ENCODE results near the gene LHPP. TPM values are rescaled to one million over a fixed set of nuclear protein-coding genes. Genes with fewer than 3 reads are reported as not detected.

Gene LHPP
- polyA plus RNA-seq, 2 of the 4 experiments (the other 2 are of a cell fraction) = 14.4 to 18.6 TPM

- FAIRE-seq = no peak
Observed at GRCh38 chr10:124510759-124511158, 49.1 kb downstream of the LHPP start.

GRCh38 chr10:124511205-124512039, 49.8 kb downstream of the LHPP start:
- FAIRE-seq (no peak), ATAC-seq (no peak), DNase-seq (ENCODE audit: low read depth in 1 of 2, low spot score in 1 of 2) (no peak)
- Histone ChIP-seq H3K9me3 (no peaks in the 10 kb centered on the region), H3K4me2 (no peak overlapping the region), H3K4me3 (no peak overlapping the region), H3K4me1 (no peaks in the 10 kb centered on the region), H3K27ac (no peak overlapping the region)
- ChIA-PET CTCF (interaction anchor here (1.6 kb wide), 2 partner anchors 18 to 230 kb away, joined by 3 to 4 read pairs; no protein-coding TSS in a partner anchor), POLR2A (no interaction called here)
- WGBS (ENCODE audit: missing lambda C conversion rate) = 86% methylated on average over 16 of the region's 16 CpGs
- no peak for TF ChIP-seq MYC (IDR thresholded peaks at IDR 0.05; ENCODE audit: borderline replicate concordance, low read length)
- TF ChIP-seq KDM5A (IDR thresholded peaks at IDR 0.05) = no peak
- no peak for TF ChIP-seq CEBPB (IDR thresholded peaks at IDR 0.05)
- no peak for TF ChIP-seq NPAS2 (CRISPR knock-in tag; IDR thresholded peaks at IDR 0.05; ENCODE audit: borderline replicate concordance)
- TF ChIP-seq EHF (CRISPR knock-in tag; IDR thresholded peaks at IDR 0.05) = no peak
- no peak for TF ChIP-seq CTCF (IDR thresholded peaks at IDR 0.05)
- TF ChIP-seq PHF8 (IDR thresholded peaks at IDR 0.05; ENCODE audit: borderline replicate concordance, low read depth) = no peak
- no peak for TF ChIP-seq TFCP2L1 (CRISPR knock-in tag; IDR thresholded peaks at IDR 0.05)
- no peak for TF ChIP-seq HMGXB4 (CRISPR knock-in tag; IDR thresholded peaks at IDR 0.05; ENCODE audit: borderline replicate concordance)
- TF ChIP-seq CBX2 (IDR thresholded peaks at IDR 0.05; ENCODE audit: borderline replicate concordance, low read depth) = no peak
- TF ChIP-seq CHD2 (IDR thresholded peaks at IDR 0.05; ENCODE audit: low read length, partially characterized antibody) = no peak
- no peak for TF ChIP-seq ELK1 (IDR thresholded peaks at IDR 0.05; ENCODE audit: low read depth, low read length)
- TF ChIP-seq POLR2A (IDR thresholded peaks at IDR 0.05; ENCODE audit: low read length) = no peak
- TF ChIP-seq HES2 (IDR thresholded peaks at IDR 0.05) = no peak
- no peak for TF ChIP-seq FOSB (CRISPR knock-in tag; IDR thresholded peaks at IDR 0.05)
- no peak for TF ChIP-seq SMC3 (IDR thresholded peaks at IDR 0.05)

More at GRCh38 chr10:124510759-124511158, 49.1 kb downstream of the LHPP start:
- DNase-seq (ENCODE audit: low read depth in 1 of 2, low spot score in 1 of 2) (no peak), ATAC-seq (no peak)
- Histone ChIP-seq H3K9me3 (no peaks in the 10 kb centered on the region), H3K27ac (no peak overlapping the region), H3K4me3 (no peak overlapping the region), H3K4me2 (no peak overlapping the region), H3K4me1 (no peaks in the 10 kb centered on the region)
- ChIA-PET CTCF (interaction anchor here (1.6 kb wide), 2 partner anchors 19 to 230 kb away, joined by 3 to 4 read pairs; no protein-coding TSS in a partner anchor), POLR2A (no interaction called here)
- TF ChIP-seq ELK1 (IDR thresholded peaks at IDR 0.05; ENCODE audit: low read depth, low read length) (no peak), HOXA7 (CRISPR knock-in tag; IDR thresholded peaks at IDR 0.05) (no peak), ZFP36 (IDR thresholded peaks at IDR 0.05; ENCODE audit: borderline replicate concordance, partially characterized antibody) (no peak), EP300 (IDR thresholded peaks at IDR 0.05) (no peak), FOXS1 (CRISPR knock-in tag; IDR thresholded peaks at IDR 0.05) (no peak), PBX3 (IDR thresholded peaks at IDR 0.05) (no peak), TP53 (CRISPR knock-in tag; IDR thresholded peaks at IDR 0.05) (no peak), PHF8 (IDR thresholded peaks at IDR 0.05; ENCODE audit: borderline replicate concordance, low read depth) (no peak), USF2 (IDR thresholded peaks at IDR 0.05) (no peak), POLR2AphosphoS2 (conservative IDR thresholded peaks at IDR 0.05; ENCODE audit: low read length) (no peak), NFE2L2 (conservative IDR thresholded peaks at IDR 0.05; ENCODE audit: low read length) (no peak), RAD21 (conservative IDR thresholded peaks at IDR 0.05 in 1 of 2, IDR thresholded peaks at IDR 0.05 in 1 of 2) (no peak), BHLHE40 (IDR thresholded peaks at IDR 0.05; ENCODE audit: low read depth, low read length) (no peak), FOSL2 (IDR thresholded peaks at IDR 0.05) (no peak), FOSL2 (CRISPR knock-in tag; IDR thresholded peaks at IDR 0.05) (no peak)
- 79% methylated on average over 10 of the region's 10 CpGs for WGBS (ENCODE audit: missing lambda C conversion rate)
